Amniotic stem cell (primary cell): ENCODE results near the gene USP21.
A peak's percentile ranks its signal among the peaks of the same experiment; 100 is the strongest.

Source experiments
- DNase-seq: peaks from one replicate; lab custom pipeline; 2025; lab: John Stamatoyannopoulos, UW

Gene USP21

GRCh38 chr1:161171696-161172095, 12.4 kb downstream of the USP21 start:
- DNase-seq, result no peak

GRCh38 chr1:161172349-161172748, 13.0 kb downstream of the USP21 start:
- DNase-seq, result no peak

DNA sequence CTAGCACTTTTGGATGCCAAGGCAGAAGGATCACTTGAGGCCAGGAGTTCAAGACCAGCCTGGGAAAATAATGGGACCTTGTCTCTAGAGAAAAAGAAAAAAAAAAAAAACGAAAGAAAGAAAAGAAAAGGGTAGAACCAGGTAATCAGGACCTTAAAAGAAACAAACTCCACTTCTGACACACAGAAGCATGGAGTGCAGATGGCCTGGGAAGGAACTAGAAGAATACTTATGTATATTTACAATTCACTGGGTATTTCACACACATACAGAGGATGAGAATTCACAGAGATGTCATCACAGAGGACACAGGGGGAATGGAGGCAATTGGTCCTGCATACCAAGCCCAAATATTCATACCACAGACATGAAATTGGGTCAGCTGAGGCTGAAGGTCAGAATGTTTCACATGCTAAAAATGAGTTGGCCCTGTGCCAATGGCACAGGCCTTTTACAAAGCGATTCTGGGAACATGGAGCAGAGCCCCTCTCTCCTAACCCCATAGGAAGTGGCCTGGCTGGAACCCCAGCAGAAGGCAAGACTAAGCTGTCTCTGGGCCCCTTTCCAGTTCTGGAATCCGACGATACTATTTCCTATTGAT, 13.6 kb downstream of the USP21 start:
- no peak for DNase-seq

DNA sequence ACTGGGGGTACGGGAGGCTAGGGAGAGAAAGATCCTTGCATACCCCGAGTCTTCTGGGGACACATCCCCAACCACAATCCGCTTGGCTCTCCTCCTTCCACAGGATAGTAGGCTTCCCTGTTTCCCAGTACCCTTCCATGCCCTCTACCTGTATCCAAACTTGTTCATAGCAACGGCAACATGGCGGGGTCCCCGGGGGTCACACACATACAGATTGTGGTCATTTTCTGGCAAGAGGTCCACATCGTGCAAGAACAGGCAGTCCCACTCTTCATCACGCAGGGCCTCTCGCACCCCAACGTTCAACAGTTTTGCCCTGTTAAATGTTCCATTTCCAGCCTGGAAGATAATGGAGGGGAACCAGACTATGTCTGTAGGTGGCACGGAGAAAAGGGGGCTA, 14.4 kb downstream of the USP21 start:
- DNase-seq, result no peak

GRCh38 chr1:161174911-161175310, 15.6 kb downstream of the USP21 start:
- DNase-seq, result no peak

GRCh38 chr1:161175771-161176453, 16.6 kb downstream of the USP21 start:
- no peak for DNase-seq

- DNase-seq, result no peak
These were observed 17.3 kb downstream of the USP21 start for GRCh38 chr1:161176468-161177111.

DNA sequence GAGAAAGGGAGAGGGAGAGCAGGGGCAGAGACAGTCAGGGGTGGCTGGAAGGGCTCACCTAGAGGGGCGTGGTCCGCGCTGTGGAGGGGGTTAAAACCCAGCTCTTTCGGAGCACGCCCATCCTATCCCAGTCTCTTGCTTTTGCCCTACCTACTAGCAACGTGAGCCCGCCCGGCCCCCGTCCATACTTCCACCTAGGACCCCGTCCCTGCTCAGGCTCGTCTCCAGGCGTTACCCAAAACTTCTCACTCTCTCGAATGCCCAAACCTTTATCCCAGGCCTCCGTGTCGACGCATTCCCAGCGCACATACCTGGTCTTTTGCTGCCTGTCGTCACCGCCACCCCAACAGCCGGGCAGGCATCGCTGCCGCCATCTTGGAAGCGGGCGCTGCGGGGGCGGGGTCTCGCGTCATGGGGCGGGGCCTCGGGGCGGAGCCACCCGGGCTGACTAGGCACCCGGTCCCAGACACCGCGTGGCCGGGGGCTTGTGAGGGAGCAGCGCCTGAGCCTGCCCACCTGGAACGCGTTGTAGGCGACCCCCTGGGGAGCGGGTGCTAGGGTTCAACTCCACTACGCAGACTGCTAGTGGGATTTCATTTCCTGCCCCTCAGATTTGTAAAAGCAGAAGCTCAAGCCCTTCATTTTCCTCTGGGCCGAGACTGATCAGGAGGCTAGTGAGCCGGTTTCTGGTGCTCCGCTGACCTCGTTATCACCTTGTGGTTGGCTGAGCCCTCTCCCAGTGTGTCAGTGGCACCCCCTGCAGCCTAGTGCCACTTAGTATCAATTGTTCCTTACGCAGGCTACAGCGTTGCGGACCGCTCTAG, 18.0 kb downstream of the USP21 start, which contains the start of gene B4GALT3:
B4GALT3 (minus strand) TSS at position 396 of the 824 bp plus-strand sequence. CDS start 1,447 bp downstream, outside the sequence.
- DNase-seq, result peak; percentile 27

DNA sequence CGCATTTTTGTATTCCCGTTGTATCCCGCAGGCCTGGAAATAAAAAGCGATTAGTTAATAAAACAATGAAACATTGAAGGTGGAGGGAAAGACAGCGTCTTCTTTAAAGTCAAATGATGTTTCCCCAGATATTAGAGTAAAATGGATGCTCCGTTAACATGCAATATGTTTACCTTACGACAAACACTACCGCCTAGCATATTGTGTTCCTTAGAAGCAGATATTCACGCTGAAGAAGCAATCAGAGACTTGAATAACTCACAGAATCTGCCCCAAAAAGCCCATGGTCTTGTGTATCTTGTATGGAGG, 18.6 kb downstream of the USP21 start:
- no peak for DNase-seq

DNA sequence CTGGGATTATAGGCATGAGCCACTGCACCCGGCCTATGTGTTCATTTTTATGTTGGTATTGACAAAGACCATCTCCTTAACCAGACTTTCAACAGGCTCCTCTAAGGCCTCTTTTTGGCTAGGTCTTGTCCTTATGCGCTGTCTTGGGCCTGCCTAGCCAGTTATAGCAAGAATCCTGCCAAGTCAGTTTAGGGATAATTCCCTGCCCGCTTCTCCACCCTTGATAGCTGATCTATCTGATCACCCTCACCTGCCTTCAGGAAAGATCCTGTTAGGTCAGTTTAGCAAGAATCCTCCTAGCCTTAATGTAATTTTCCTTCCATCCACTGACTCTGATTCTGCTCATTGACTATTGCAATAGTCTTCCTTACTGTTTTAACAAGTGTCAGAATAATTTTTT, 20.4 kb downstream of the USP21 start:
- no peak for DNase-seq

DNA sequence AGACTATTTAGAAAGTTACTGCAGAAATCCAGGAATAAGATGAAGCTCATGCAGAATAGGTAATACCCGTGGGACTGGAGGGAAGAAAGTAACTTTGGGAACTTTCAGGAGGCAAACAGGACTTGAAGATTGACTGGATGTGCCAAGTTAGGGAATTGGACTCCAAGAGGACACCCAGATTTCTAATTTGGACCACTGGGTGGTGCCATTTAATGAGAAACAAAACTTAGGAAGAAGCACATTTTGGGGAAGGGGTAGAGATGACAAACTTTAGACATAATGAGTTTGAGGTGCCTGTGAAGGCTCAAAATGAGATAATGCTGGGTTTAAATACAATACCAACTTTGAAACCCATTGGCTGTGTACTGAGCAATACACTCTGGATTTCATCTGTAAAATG, 21.3 kb downstream of the USP21 start:
- DNase-seq, result no peak

- DNase-seq, result no peak
These were observed 22.9 kb downstream of the USP21 start for GRCh38 chr1:161182214-161182613.

GRCh38 chr1:161185282-161185682, 26.0 kb downstream of the USP21 start:
- DNase-seq, result no peak

DNA sequence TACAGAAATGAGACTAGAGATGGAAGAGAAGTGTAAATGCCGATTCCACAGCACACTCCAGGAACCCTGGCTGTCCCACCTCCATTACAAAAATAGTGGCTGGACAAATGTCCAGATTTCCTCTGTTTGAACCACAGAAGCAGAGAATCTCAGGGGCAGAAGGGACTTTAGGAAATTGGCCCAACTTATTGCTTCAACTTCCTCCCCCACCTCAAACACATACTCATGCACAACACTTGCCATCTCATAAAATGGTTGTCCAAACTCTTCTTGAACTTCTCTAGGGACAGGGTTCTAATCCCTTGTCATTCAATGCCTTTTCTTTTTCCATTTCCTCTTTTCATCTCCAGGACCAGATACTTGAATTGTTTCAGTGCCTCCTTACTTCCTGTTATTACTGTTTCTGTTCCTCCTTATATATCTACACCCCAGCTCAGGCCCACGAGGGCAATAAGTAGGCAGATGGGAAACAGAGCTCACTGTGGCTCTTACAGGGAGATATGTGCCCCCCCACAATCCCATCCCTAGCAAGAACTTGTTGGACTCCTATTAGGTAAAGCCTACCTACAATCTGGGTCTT, 26.5 kb downstream of the USP21 start:
- no peak for DNase-seq

GRCh38 chr1:161187311-161187710, 28.0 kb downstream of the USP21 start:
- DNase-seq, result no peak

DNA sequence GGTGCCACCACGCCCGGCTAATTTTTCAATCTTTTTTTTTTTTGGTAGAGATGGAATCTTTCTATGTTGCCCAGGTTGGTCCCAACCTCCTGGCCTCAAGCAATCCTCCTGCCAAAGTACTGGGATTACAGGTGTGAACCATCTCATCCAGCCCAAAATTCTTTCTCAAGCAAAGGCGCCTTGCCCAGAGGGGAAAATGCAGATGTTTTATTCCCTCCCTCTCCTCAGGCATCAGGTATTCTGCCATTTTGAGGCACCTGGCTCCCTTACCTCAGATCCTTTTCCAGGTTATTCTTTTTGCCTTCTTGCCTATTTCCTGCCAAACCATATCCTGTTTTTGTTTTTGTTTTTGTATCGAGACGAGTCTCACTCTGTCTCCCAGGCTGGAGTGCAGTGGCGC, 29.1 kb downstream of the USP21 start:
- no peak for DNase-seq

GRCh38 chr1:161189036-161189435, 29.7 kb downstream of the USP21 start:
- DNase-seq, result no peak

DNA sequence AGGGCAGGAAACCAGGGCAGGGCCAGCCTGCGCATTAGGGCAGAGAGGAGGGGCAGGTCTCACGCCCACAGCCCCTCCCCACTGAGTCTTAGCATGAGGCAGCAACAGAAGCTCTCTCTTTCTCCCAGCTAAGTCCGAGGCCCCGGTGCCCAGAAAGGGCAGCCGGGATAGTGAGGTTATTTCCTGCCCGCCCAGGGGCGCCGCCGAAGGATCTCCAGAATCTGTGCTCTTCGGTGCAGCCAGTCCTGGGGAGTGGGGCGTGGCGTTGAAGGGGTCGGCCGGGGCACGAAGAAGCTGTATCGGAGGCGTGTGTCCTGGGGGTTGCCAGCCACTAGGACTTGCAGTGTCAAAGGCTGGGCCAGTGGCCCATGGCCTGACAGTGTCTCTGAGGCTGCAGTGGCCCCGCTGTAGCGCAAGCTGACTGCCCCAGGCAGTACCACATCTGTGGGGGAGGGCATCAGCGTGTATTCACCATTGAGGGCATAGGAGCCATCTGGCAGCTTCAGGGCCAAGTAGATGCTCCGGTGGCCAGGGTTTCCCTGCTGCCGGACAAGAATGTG, 31.7 kb downstream of the USP21 start:
- no peak for DNase-seq

- no peak for DNase-seq
These were observed 32.7 kb downstream of the USP21 start for GRCh38 chr1:161191971-161192370.

- peak; percentile 68 for DNase-seq
These were observed 33.5 kb downstream of the USP21 start for GRCh38 chr1:161192476-161193465.
